ENCODE results near the gene BLOC1S6. TPM values are rescaled to one million over a fixed set of nuclear protein-coding genes. Genes with fewer than 3 reads are reported as not detected.

Gene BLOC1S6
- total RNA-seq, 1 donor from 2014 or later: 44.3 TPM

DNA sequence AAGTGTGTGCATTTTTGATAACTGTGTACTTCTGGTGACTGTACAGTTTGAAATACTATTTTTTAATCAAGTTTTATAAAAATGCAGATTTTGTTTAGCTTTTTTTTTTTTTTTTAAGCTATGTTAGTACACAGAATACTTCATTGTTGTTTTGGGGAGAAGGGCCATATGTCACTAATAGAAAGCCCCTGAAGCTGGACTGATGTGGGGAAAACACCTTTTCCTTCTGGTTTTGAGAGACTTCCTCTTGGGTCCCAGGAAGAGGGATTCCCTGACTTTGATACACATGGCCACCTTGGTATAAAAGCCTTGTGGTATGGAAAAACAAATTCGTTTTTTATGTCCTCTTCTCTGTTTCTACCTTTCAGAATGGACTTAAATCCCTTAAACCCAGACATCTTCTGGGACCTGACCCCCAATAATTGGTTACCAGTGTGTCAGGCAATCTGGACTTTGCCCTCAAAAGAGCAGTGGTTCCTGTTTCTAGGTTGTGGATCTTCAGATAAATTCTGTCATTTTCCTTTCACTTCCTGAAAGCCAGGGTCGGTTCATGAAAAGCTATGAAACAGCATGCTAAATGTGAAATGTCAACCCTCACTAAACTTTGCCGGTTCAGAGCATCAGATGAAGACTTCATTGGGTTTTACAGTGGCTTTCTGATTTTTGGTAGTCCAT lies 31.1 kb upstream of the BLOC1S6 start:
- no peak for DNase-seq (ENCODE audit: low spot score in 2 of 2, unreplicated experiment in 2 of 2)
- H3K27me3 Mint-ChIP-seq (ENCODE audit: low read depth): peaks cover 48% of the 10 kb centered on the region
- H3K9me3 Mint-ChIP-seq: no peaks in the 10 kb centered on the region

DNA sequence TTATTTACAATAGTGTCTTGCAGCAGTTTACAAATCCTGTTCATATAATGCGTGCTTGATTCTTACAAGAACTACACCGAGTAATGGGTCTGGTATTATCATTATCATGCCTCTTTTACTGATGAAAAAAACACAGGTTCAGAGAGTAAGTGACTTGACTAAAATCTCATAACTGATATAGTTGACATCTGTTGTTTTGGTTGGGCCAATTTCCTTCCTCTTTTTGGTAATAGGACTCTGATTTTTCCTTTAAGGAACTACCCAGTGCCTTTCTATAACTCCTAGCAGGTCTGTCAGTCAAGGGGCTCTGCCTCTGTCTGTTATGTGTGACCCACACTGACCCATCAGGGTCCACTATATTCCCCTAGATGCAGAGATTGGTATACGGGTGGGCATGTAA lies 14.6 kb upstream of the BLOC1S6 start:
- no peaks in the 10 kb centered on the region for H3K36me3 Mint-ChIP-seq
- H3K4me1 Mint-ChIP-seq: no peaks in the 10 kb centered on the region
- no peak overlapping the region for H3K4me3 Mint-ChIP-seq
- DNase-seq (ENCODE audit: low spot score in 2 of 2, unreplicated experiment in 2 of 2): no peak
- H3K27ac Mint-ChIP-seq: no peak overlapping the region
- peaks cover 15% of the 10 kb centered on the region for H3K9me3 Mint-ChIP-seq
- peaks cover 33% of the 10 kb centered on the region for H3K27me3 Mint-ChIP-seq (ENCODE audit: low read depth)
- TF ChIP-seq, protein P1, sequence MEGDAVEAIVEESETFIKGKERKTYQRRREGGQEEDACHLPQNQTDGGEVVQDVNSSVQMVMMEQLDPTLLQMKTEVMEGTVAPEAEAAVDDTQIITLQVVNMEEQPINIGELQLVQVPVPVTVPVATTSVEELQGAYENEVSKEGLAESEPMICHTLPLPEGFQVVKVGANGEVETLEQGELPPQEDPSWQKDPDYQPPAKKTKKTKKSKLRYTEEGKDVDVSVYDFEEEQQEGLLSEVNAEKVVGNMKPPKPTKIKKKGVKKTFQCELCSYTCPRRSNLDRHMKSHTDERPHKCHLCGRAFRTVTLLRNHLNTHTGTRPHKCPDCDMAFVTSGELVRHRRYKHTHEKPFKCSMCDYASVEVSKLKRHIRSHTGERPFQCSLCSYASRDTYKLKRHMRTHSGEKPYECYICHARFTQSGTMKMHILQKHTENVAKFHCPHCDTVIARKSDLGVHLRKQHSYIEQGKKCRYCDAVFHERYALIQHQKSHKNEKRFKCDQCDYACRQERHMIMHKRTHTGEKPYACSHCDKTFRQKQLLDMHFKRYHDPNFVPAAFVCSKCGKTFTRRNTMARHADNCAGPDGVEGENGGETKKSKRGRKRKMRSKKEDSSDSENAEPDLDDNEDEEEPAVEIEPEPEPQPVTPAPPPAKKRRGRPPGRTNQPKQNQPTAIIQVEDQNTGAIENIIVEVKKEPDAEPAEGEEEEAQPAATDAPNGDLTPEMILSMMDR (IDR thresholded peaks at IDR 0.05; ENCODE audit: unreplicated experiment): no peak

More for the DNA sequence above, 31.1 kb upstream of the BLOC1S6 start:
- Mint-ChIP-seq H3K36me3 (no peaks in the 10 kb centered on the region), H3K4me1 (no peaks in the 10 kb centered on the region), H3K4me3 (no peak overlapping the region), H3K27ac (no peak overlapping the region)
- TF ChIP-seq, protein P1 (IDR thresholded peaks at IDR 0.05; ENCODE audit: unreplicated experiment): no peak

DNA sequence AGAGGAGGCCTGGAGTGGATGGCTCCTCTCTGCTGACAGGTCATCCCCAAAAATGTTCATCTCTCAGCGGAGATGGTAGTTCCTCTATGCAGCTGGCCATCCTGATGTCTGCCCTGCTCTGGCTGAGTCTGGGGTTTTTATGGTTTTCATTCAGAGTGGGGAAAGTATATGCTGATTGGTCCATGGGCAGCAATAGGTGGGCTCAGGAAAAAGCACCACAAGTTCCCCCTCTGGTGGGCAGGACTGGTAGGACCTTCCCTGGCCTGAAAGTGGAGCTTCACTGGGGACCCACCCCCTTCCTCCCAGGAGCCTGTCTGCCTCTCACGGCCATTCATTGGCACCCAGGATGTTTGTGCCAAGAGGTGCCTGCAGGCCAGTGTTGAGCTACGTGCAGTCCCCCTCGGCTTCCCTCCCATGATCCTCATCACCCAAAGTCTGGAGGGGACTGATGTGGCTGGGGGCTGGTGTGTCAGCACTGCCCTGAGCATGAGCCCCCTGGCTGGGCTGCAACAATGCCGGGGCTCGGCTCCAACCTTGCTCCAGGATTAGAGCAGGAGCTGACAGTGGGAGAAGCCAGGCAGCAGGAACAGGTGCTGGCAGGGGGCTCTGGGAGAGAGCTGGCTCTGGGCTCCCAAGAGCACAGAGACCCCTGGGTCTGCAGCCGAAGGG lies 13.1 kb upstream of the BLOC1S6 start:
- no peaks in the 10 kb centered on the region for H3K4me1 Mint-ChIP-seq
- peak; percentile 41 to 77 for DNase-seq (ENCODE audit: low spot score in 2 of 2, unreplicated experiment in 2 of 2)
- H3K27me3 Mint-ChIP-seq (ENCODE audit: low read depth): peaks cover 24% of the 10 kb centered on the region
- H3K36me3 Mint-ChIP-seq: no peaks in the 10 kb centered on the region
- no peak overlapping the region for H3K27ac Mint-ChIP-seq
- no peak overlapping the region for H3K4me3 Mint-ChIP-seq
- TF ChIP-seq, protein P1 (IDR thresholded peaks at IDR 0.05; ENCODE audit: unreplicated experiment): peak; percentile 63
- H3K9me3 Mint-ChIP-seq: peaks cover 15% of the 10 kb centered on the region

DNA sequence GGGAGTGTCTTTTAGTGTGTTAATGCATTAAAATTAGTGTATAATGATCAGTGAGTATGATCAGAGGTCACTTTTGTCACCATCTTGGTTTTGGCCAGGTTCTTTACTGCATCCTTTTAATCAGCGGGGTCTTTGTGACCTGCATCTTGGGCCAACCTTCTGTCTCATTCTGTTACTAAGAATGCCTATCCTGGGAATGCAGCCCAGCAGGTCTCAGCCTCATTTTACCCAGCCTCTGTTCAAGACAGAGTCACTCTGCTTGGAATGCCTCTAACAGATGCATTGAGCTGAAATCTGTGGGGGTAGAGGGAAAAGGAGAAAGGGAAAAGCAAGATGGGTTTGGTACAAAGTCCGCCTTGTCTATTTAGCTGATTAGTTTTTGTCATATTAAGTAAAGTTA lies 5.3 kb upstream of the BLOC1S6 start:
- H3K4me1 Mint-ChIP-seq: peaks cover 28% of the 10 kb centered on the region
- TF ChIP-seq, protein P1 (IDR thresholded peaks at IDR 0.05; ENCODE audit: unreplicated experiment): no peak
- no peaks in the 10 kb centered on the region for H3K36me3 Mint-ChIP-seq
- no peaks in the 10 kb centered on the region for H3K27me3 Mint-ChIP-seq (ENCODE audit: low read depth)
- no peak for DNase-seq (ENCODE audit: low spot score in 2 of 2, unreplicated experiment in 2 of 2)
- H3K4me3 Mint-ChIP-seq: no peak overlapping the region
- no peak overlapping the region for H3K27ac Mint-ChIP-seq
- H3K9me3 Mint-ChIP-seq: no peaks in the 10 kb centered on the region

DNA sequence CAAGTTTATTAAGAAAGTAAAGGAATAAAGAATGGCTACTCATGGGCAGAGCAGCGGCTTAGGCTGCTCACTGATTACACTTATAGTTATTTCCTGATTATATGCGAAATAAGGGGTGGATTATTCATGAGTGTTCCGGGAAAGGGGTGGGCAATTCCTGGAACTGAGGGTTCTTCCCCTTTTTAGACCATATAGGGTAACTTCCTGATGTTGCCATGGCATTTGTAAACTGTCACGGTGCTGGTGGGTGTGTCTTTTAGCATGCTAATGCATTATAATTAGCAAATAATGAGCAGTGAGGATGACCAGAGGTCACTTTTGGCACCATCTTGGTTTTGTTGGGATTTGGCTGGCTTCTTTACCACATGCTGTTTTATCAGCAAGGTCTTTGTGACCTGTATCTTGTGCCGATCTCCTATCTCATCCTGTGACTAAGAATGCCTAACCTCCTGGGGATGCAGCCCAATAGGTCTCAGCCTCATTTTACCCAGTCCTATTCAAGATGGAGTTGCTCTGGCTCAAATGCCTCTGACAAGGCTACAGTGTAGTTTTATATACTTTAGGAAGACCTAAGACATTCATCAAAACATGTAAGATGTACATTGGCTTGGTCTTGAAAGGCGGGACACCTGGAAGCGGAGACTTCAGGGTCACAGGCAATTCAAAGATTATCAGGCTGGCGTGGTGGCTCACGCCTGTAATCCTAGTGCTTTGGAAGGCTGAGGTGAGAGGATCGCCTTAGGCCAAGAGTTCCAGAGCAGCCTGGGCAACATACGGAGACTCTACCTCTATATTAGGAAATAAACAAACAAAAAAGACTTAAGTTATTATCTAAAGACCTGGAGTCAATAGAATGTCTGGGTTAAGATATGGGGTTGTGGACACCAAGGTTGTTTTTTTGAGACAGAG lies 3.2 kb upstream of the BLOC1S6 start:
- TF ChIP-seq, protein P1 (IDR thresholded peaks at IDR 0.05; ENCODE audit: unreplicated experiment): no peak
- no peak for DNase-seq (ENCODE audit: low spot score in 2 of 2, unreplicated experiment in 2 of 2)
- Mint-ChIP-seq H3K27ac (peak overlapping the region; percentile 71), H3K9me3 (no peaks in the 10 kb centered on the region), H3K36me3 (no peaks in the 10 kb centered on the region), H3K4me3 (no peak overlapping the region), H3K4me1 (peaks cover 38% of the 10 kb centered on the region), H3K27me3 (ENCODE audit: low read depth) (no peaks in the 10 kb centered on the region)

Measured in mesothelial cell of epicardium (in vitro differentiated cells).